ENCODE results near the gene NRCAM. TPM values are rescaled to one million over a fixed set of nuclear protein-coding genes. Genes with fewer than 3 reads are reported as not detected.

Gene NRCAM
- total and polyA plus RNA-seq, 10 of the 15 experiments (the other 5 are each of a cell fraction or from before 2014, with no cell fraction given), result 0.30 to 2.0 (median 1.0) TPM

- RAD21 ChIA-PET (ENCODE audit: unreplicated experiment), result no interaction called here
- TF ChIP-seq MTA2 (IDR thresholded peaks at IDR 0.05; ENCODE audit: low read depth) (no peak), BHLHE40 (IDR thresholded peaks at IDR 0.05; ENCODE audit: borderline replicate concordance in 1 of 2, low read depth in 2 of 2, low read length in 1 of 2) (no peak), PBX3 (IDR thresholded peaks at IDR 0.05; ENCODE audit: insufficient replicate concordance, low read depth, low read length) (no peak), NR2C2 (IDR thresholded peaks at IDR 0.05; ENCODE audit: borderline replicate concordance, control insufficient read depth, insufficient read length, low read depth) (no peak), RUNX3 (IDR thresholded peaks at IDR 0.05; ENCODE audit: low read length) (no peak), ZNF207 (IDR thresholded peaks at IDR 0.05; ENCODE audit: borderline replicate concordance) (no peak), NFYB (IDR thresholded peaks at IDR 0.05; ENCODE audit: insufficient read depth, low read depth, low read length) (no peak)
- DNase-seq (ENCODE audit: low read depth, low spot score) (no peak), ATAC-seq (no peak), FAIRE-seq (no peak)
- POLR2A ChIA-PET, result no interaction called here
- no peak overlapping the region for H3K27ac ChIP-seq (ENCODE audit: control insufficient read depth, insufficient read depth)
- no peaks in the 10 kb centered on the region; the same call in 1 of the 2 replicates for H3K4me1 ChIP-seq (ENCODE audit: control insufficient read depth, insufficient read depth, low read length)
- intact Hi-C loops (cut with micrococcal nuclease; ENCODE audit: unreplicated experiment), result no loop called here
- no peak overlapping the region for H3K4me2 ChIP-seq (ENCODE audit: control insufficient read depth, insufficient read depth)
- CTCF ChIA-PET, result interaction anchor here (1.0 to 4.6 kb wide), 5 partner anchors 9 to 115 kb away, joined by 3 to 22 read pairs (median 7); no protein-coding TSS in a partner anchor
- H3K79me2 ChIP-seq (ENCODE audit: control insufficient read depth, insufficient read depth, low read length), result no peaks in the 10 kb centered on the region
- no peaks in the 10 kb centered on the region for H3K27me3 ChIP-seq (replicated peaks in 1 of 2; ENCODE audit: control insufficient read depth in 2 of 2, insufficient read depth in 2 of 2, low read length in 1 of 2)
- H2AFZ ChIP-seq (ENCODE audit: control insufficient read depth, low read depth, low read length), result no peak overlapping the region
- no peak overlapping the region for H3K9ac ChIP-seq (ENCODE audit: control insufficient read depth, insufficient read depth, low read length)
- no peaks in the 10 kb centered on the region for H4K20me1 ChIP-seq (ENCODE audit: control insufficient read depth, insufficient read depth)
- SMC1A ChIA-PET (ENCODE audit: uncharacterized antibody, unreplicated experiment), result interaction anchor here (1.0 to 1.8 kb wide), 6 partner anchors 20 to 114 kb away, joined by 3 to 6 read pairs (median 3); no protein-coding TSS in a partner anchor
- H3K36me3 ChIP-seq (ENCODE audit: control insufficient read depth in 2 of 2, insufficient read depth in 2 of 2, low read length in 1 of 2), result no peaks in the 10 kb centered on the region
- H3K9me3 ChIP-seq (replicated peaks; ENCODE audit: control insufficient read depth, insufficient read depth, low read length), result no peaks in the 10 kb centered on the region
- H3K4me3 ChIP-seq, result no peak overlapping the region
- in situ Hi-C loops (cut with MboI), result no loop called here
- no TSS peak for BruUV-seq (replicated peaks)
- 0% methylated on average over 1 of the region's 1 CpG for WGBS (ENCODE audit: insufficient coverage, insufficient replicate concordance, low lambda C conversion rate, missing lambda C conversion rate)
Measured at GRCh38 chr7:108382932-108383331, 73.3 kb downstream of the NRCAM start.
